Measurements from ENCODE around the gene ARHGAP6.

DNA sequence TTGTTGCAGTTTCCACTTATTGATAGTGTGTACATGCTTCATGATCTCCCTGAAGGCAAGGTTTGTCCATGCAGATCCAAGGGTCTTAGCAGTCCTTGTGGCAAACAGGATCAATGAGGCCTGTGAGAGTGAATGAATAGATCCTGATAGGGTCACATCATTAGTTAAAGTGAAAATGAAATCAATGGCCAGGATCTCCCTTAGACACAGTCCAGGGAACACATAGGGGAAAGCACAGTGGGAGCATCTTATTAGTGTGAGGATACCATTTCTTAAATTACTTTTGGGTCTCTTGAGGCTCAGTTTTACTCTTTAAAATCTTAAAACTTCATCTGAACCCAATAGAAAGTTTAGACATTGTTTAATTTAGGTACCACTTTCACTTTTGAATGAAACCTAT, 59.3 kb downstream of the ARHGAP6 start:
- TF ChIP-seq, protein P1, sequence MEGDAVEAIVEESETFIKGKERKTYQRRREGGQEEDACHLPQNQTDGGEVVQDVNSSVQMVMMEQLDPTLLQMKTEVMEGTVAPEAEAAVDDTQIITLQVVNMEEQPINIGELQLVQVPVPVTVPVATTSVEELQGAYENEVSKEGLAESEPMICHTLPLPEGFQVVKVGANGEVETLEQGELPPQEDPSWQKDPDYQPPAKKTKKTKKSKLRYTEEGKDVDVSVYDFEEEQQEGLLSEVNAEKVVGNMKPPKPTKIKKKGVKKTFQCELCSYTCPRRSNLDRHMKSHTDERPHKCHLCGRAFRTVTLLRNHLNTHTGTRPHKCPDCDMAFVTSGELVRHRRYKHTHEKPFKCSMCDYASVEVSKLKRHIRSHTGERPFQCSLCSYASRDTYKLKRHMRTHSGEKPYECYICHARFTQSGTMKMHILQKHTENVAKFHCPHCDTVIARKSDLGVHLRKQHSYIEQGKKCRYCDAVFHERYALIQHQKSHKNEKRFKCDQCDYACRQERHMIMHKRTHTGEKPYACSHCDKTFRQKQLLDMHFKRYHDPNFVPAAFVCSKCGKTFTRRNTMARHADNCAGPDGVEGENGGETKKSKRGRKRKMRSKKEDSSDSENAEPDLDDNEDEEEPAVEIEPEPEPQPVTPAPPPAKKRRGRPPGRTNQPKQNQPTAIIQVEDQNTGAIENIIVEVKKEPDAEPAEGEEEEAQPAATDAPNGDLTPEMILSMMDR (IDR thresholded peaks at IDR 0.05), result no peak
- no peak for TF ChIP-seq POLR2A (IDR thresholded peaks at IDR 0.05)
